Natural killer cell (primary cell): ENCODE results near the gene PLA2G6. TPM values are rescaled to one million over a fixed set of nuclear protein-coding genes. Genes with fewer than 3 reads are reported as not detected.

Experiments
- ATAC-seq, 3 donors: fragments of 150-1000 bp in 2 of 3; fragments of 200-7000 bp in 1 of 3; cut with Tn5 transposase; 1 replicate in 1 of 3; 2 replicates in 2 of 3; pipeline ENCODE4 v1.10.0; 2021; ENCODE audit warnings: mild to moderate bottlenecking in 2 of 3, moderate library complexity in 2 of 3
- DNase-seq, 2 donors: peaks; one replicate each; pipeline versions ENCODE4 v3.0.0 to v3.0.0-alpha.2; 2013 to 2021; ENCODE audit warnings: mixed read lengths in 1 of 2
- H3K27ac ChIP-seq: one replicate; pipeline ENCODE4 v1.5.1; 2013; ENCODE audit warnings: mild to moderate bottlenecking, low read length
- H3K27me3 ChIP-seq: one replicate; pipeline ENCODE4 v1.6.1; 2013; ENCODE audit warnings: low read length; ENCODE audit not compliant: control insufficient read depth, insufficient read depth
- H3K36me3 ChIP-seq: one replicate; pipeline ENCODE4 v1.6.1; 2013; ENCODE audit warnings: low read length; ENCODE audit not compliant: control insufficient read depth, insufficient read depth
- H3K4me1 ChIP-seq: one replicate; pipeline ENCODE4 v1.6.1; 2013; ENCODE audit warnings: low read length; ENCODE audit not compliant: control insufficient read depth, insufficient read depth
- H3K4me3 ChIP-seq: one replicate; pipeline ENCODE4 v1.5.1; 2013; ENCODE audit warnings: low read length
- H3K9me3 ChIP-seq: one replicate; pipeline ENCODE4 v1.6.1; 2013; ENCODE audit warnings: low read length; ENCODE audit not compliant: control insufficient read depth, insufficient read depth
- H3K27ac Mint-ChIP-seq, 2 donors: one replicate each; pipeline ENCODE4 v1.8.0; 2022; ENCODE audit warnings: mild to moderate bottlenecking in 2 of 2, mixed read lengths in 2 of 2, moderate library complexity in 1 of 2
- H3K27me3 Mint-ChIP-seq, 2 donors: one replicate each; pipeline ENCODE4 v1.8.0; 2022; ENCODE audit warnings: low read depth in 2 of 2, mixed read lengths in 2 of 2
- H3K36me3 Mint-ChIP-seq: one replicate; pipeline ENCODE4 v1.8.0; 2022; ENCODE audit warnings: mixed read lengths
- H3K4me1 Mint-ChIP-seq, 2 donors: one replicate each; pipeline ENCODE4 v1.8.0; 2022; ENCODE audit warnings: mixed read lengths in 2 of 2
- H3K4me3 Mint-ChIP-seq: one replicate; pipeline ENCODE4 v1.8.0; 2022; ENCODE audit warnings: mild to moderate bottlenecking, moderate library complexity, mixed read lengths
- H3K9me3 Mint-ChIP-seq, 2 donors: one replicate each; pipeline ENCODE4 v1.8.0; 2022; ENCODE audit warnings: mixed read lengths in 2 of 2
- WGBS: methylation state at CpG from one replicate; pipeline ENCODE4 v1.1.7; 2013; ENCODE audit warnings: missing lambda C conversion rate; ENCODE audit not compliant: insufficient coverage; 5-methylcytosine and 5-hydroxymethylcytosine counted together
- intact Hi-C: fragments of 100-400 bp; cut with micrococcal nuclease; formaldehyde crosslinking; loops from one replicate; pipeline ENCODE4 v1.14.2; 2022
- total RNA-seq, 4 donors: library from RNA; stranded (reverse); fragments of 120-200 nt in 1 of 4; gene quantifications; one replicate each; pipeline versions ENCODE4 v1.2.3 to v1.2.4, GENCODE V29; 2013 to 2022
- TF ChIP-seq, protein P1 (sequence below): fragments of 200-600 bp; IDR thresholded peaks from one replicate; pipeline ENCODE4 v1.8.0; 2022; ENCODE audit warnings: antibody characterized with exemption

PLA2G6 gene
- total RNA-seq, 3 donors from 2014 or later (not counting 1 experiment from before 2014, with no cell fraction given): 137 to 167 (median 145) TPM

GRCh38 chr22:38214302-38215056 is 32.8 kb upstream of the PLA2G6 start:
- peak; percentile 53 to 84 for DNase-seq
- H3K4me1 ChIP-seq: peaks cover 34% of the 10 kb centered on the region
- H3K4me3 Mint-ChIP-seq: peak overlapping the region; percentile 65
- intact Hi-C loops: no loop called here
- peak overlapping the region; percentile 19 for H3K4me3 ChIP-seq
- peak; percentile 63 to 84 (median 80) for ATAC-seq
- H3K4me1 Mint-ChIP-seq: peaks cover 31 to 57% of the 10 kb centered on the region in 2 donors
- peaks cover 11% of the 10 kb centered on the region for H3K36me3 ChIP-seq
- TF ChIP-seq, protein P1, sequence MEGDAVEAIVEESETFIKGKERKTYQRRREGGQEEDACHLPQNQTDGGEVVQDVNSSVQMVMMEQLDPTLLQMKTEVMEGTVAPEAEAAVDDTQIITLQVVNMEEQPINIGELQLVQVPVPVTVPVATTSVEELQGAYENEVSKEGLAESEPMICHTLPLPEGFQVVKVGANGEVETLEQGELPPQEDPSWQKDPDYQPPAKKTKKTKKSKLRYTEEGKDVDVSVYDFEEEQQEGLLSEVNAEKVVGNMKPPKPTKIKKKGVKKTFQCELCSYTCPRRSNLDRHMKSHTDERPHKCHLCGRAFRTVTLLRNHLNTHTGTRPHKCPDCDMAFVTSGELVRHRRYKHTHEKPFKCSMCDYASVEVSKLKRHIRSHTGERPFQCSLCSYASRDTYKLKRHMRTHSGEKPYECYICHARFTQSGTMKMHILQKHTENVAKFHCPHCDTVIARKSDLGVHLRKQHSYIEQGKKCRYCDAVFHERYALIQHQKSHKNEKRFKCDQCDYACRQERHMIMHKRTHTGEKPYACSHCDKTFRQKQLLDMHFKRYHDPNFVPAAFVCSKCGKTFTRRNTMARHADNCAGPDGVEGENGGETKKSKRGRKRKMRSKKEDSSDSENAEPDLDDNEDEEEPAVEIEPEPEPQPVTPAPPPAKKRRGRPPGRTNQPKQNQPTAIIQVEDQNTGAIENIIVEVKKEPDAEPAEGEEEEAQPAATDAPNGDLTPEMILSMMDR: no peak
- H3K27me3 Mint-ChIP-seq: no peaks in the 10 kb centered on the region
- no peaks in the 10 kb centered on the region for H3K9me3 Mint-ChIP-seq
- H3K36me3 Mint-ChIP-seq: no peaks in the 10 kb centered on the region
- H3K27ac ChIP-seq: no peak overlapping the region
- no peaks in the 10 kb centered on the region for H3K27me3 ChIP-seq
- no peaks in the 10 kb centered on the region for H3K9me3 ChIP-seq
- 45% methylated on average over 81 of the region's 81 CpGs for WGBS
- H3K27ac Mint-ChIP-seq: peak overlapping the region; percentile 61 to 89

GRCh38 chr22:38213990-38214301 is 32.3 kb upstream of the PLA2G6 start:
- H3K9me3 Mint-ChIP-seq: no peaks in the 10 kb centered on the region
- Histone ChIP-seq H3K27me3 (no peaks in the 10 kb centered on the region), H3K27ac (no peak overlapping the region), H3K36me3 (peaks cover 11% of the 10 kb centered on the region), H3K4me1 (peaks cover 30% of the 10 kb centered on the region), H3K4me3 (peak overlapping the region; percentile 19), H3K9me3 (no peaks in the 10 kb centered on the region)
- WGBS: 55% methylated on average over 8 of the region's 8 CpGs
- peak overlapping the region; percentile 47 to 89 for H3K27ac Mint-ChIP-seq
- TF ChIP-seq, protein P1: no peak
- no peaks in the 10 kb centered on the region for H3K36me3 Mint-ChIP-seq
- DNase-seq (no peak), ATAC-seq (no peak)
- intact Hi-C loops: no loop called here
- H3K27me3 Mint-ChIP-seq: no peaks in the 10 kb centered on the region
- peaks cover 26 to 52% of the 10 kb centered on the region in 2 donors for H3K4me1 Mint-ChIP-seq
- no peak overlapping the region for H3K4me3 Mint-ChIP-seq

DNA sequence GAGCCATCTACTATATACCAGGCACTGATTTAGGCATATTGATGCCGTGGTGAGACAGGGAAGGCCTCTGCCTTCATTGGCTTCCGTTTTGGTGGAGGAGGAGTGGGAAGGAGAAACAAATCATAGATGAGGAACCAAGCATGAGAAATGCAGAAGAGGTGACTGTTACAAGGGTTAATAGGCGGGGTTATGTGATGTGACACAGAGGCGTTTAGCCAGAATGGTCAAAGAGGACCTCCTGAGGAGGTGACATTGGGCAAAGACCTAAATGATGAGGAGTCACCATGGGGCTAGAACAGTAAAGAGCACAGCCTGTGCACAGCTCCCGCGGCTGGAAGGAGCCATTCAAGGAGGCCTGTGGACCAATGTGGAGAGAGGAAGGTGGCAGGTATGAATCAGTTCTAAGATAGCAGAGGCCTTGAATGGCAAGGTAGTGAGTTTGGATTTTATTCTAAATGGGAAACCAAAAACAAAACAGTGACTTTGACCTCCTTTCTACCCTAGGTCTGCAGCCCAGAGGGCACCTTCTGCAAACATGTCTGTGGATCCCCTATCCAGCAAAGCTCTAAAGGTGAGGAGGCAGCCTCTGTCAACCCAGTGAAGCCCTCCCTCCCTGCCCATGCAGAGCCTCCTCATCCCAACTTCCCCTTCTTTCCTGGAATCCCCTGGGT is 31.8 kb upstream of the PLA2G6 start:
- TF ChIP-seq, protein P1: no peak
- H3K9me3 Mint-ChIP-seq: no peaks in the 10 kb centered on the region
- Histone ChIP-seq H3K9me3 (no peaks in the 10 kb centered on the region), H3K4me1 (peaks cover 28% of the 10 kb centered on the region), H3K27me3 (no peaks in the 10 kb centered on the region), H3K4me3 (no peak overlapping the region), H3K27ac (no peak overlapping the region), H3K36me3 (peaks cover 13% of the 10 kb centered on the region)
- ATAC-seq: no peak
- peak overlapping the region; percentile 47 to 89 for H3K27ac Mint-ChIP-seq
- no peak for DNase-seq
- intact Hi-C loops: no loop called here
- WGBS: 85% methylated on average over 6 of the region's 6 CpGs
- no peaks in the 10 kb centered on the region for H3K36me3 Mint-ChIP-seq
- H3K27me3 Mint-ChIP-seq: no peaks in the 10 kb centered on the region
- peak overlapping the region; percentile 63 for H3K4me3 Mint-ChIP-seq
- H3K4me1 Mint-ChIP-seq: peaks cover 23 to 52% of the 10 kb centered on the region in 2 donors
